Type B pancreatic cell (in vitro differentiated cells): Measurements from ENCODE around the gene IST1. TPM values are rescaled to one million over a fixed set of nuclear protein-coding genes. Genes with fewer than 3 reads are reported as not detected.

Source experiments
- DNase-seq: peaks from one replicate; pipeline ENCODE4 v3.0.0; 2021; ENCODE audit warnings: mixed read lengths; ENCODE audit not compliant: unreplicated experiment; ENCODE audit errors: extremely low spot score
- H3K27ac Mint-ChIP-seq: 2 replicates; pipeline ENCODE4 v1.8.0; 2021; ENCODE audit warnings: mild to moderate bottlenecking, mixed read lengths
- H3K27me3 Mint-ChIP-seq: 2 replicates; pipeline ENCODE4 v1.8.0; 2021; ENCODE audit warnings: mixed read lengths
- H3K36me3 Mint-ChIP-seq: 2 replicates; pipeline ENCODE4 v1.8.0; 2021; ENCODE audit warnings: mixed read lengths
- H3K4me1 Mint-ChIP-seq: one replicate; pipeline ENCODE4 v1.8.0; 2021; ENCODE audit warnings: mixed read lengths; ENCODE audit not compliant: unreplicated experiment
- H3K4me3 Mint-ChIP-seq: 2 replicates; pipeline ENCODE4 v1.8.0; 2021; ENCODE audit warnings: mild to moderate bottlenecking, mixed read lengths
- H3K9me3 Mint-ChIP-seq: 2 replicates; pipeline ENCODE4 v1.8.0; 2021; ENCODE audit warnings: mixed read lengths
- CTCF ChIP-seq: fragments of 200-600 bp; sonication (generic); conservative IDR thresholded peaks from 2 replicates; pipeline ENCODE4 v1.5.0; 2021; ENCODE audit warnings: antibody characterized with exemption, mild to moderate bottlenecking
- total RNA-seq: library from RNA; stranded (reverse); gene quantifications from 2 replicates; pipeline ENCODE4 v1.2.1, GENCODE V29; 2021; ENCODE audit warnings: low replicate concordance

Gene IST1
- total RNA-seq, 1 donor from 2014 or later: 233 TPM

DNA sequence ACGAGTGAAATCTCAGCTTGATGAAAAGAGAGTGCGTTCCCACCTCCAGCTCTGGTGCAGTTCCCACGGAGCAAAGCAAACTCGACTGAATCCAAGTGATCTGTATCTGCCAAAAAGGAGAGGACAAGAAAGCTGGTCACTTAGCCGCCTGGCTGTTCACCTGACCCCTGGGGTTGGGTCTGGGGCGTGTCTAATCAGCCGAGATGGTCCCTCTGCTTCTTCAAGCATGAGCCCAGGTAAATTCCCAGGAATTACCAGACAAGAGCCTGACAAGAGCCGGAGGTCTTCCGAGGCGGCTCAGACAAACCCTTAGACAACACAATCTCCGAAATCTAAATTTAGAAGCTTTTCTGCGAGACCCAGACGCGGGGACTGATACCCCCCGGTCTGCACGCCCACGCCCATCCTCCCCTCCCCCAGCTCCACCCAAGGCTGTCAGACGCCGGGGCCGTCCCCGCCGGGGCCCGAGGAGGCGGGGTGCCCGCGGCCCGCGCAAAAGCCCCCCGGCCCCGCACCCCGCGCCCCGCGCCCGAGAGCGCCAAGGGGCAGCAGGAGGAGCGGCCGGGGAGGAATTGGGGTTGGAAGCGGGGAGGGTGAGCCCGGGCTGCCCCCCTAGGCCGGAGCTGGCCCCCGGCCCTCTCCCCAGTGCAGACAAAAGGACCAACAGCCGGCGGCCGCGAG lies 12.0 kb upstream of the IST1 start:
- Mint-ChIP-seq H3K27ac (peak overlapping the region; percentile 81), H3K4me3 (peak overlapping the region; percentile 87), H3K27me3 (no peaks in the 10 kb centered on the region), H3K9me3 (no peaks in the 10 kb centered on the region), H3K4me1 (peaks cover 15% of the 10 kb centered on the region), H3K36me3 (peaks cover 7% of the 10 kb centered on the region)
- TF ChIP-seq CTCF: peak; percentile 73
- peak; percentile 70 for DNase-seq

GRCh38 chr16:71883849-71884638 lies 11.3 kb upstream of the IST1 start, which contains the start of gene ZNF821:
TSS of gene ZNF821 (minus strand) at chr16:71884182. CDS start at chr16:71879946, 4,236 bp downstream.
- H3K27ac Mint-ChIP-seq: peak within 1 kb of the TSS; percentile 94
- peaks cover 15% of the 10 kb centered on the region for H3K4me1 Mint-ChIP-seq
- peak; percentile 51 for TF ChIP-seq CTCF
- H3K36me3 Mint-ChIP-seq: peaks cover 4% of the 10 kb centered on the region
- no peaks in the 10 kb centered on the region for H3K27me3 Mint-ChIP-seq
- DNase-seq: peak; percentile 92
- H3K4me3 Mint-ChIP-seq: peak within 1 kb of the TSS; percentile 95
- H3K9me3 Mint-ChIP-seq: no peaks in the 10 kb centered on the region

GRCh38 chr16:71885261-71885650 lies 10.1 kb upstream of the IST1 start:
- no peaks in the 10 kb centered on the region for H3K27me3 Mint-ChIP-seq
- peak overlapping the region; percentile 74 for H3K27ac Mint-ChIP-seq
- peak overlapping the region; percentile 95 for H3K4me3 Mint-ChIP-seq
- no peak for DNase-seq
- no peaks in the 10 kb centered on the region for H3K36me3 Mint-ChIP-seq
- H3K9me3 Mint-ChIP-seq: no peaks in the 10 kb centered on the region
- no peak for TF ChIP-seq CTCF
- H3K4me1 Mint-ChIP-seq: peaks cover 15% of the 10 kb centered on the region

GRCh38 chr16:71889147-71889546 lies 6.2 kb upstream of the IST1 start:
- Mint-ChIP-seq H3K27ac (no peak overlapping the region), H3K4me1 (peaks cover 8% of the 10 kb centered on the region), H3K4me3 (no peak overlapping the region)

DNA sequence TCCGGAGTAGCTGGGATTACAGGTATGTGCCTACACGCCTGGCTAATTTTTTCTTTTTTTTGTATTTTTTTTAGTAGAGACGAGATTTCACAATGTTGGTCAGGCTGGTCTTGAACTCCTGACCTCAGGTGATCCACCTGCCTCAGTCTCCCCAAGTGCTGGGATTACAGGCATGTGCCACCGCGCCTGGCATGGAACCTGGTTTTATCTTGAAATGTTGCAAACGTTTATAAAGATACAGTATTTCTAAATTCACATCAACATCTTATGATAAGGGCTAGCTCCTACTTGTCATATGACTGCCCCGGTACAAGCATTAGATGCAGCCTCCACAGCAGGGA lies 1.5 kb upstream of the IST1 start:
- no peak for DNase-seq
- Mint-ChIP-seq H3K9me3 (no peaks in the 10 kb centered on the region), H3K36me3 (peaks cover 4% of the 10 kb centered on the region), H3K27ac (peak overlapping the region; percentile 99), H3K4me1 (peaks cover 11% of the 10 kb centered on the region), H3K27me3 (no peaks in the 10 kb centered on the region), H3K4me3 (peak overlapping the region; percentile 97)
- TF ChIP-seq CTCF: no peak

More at GRCh38 chr16:71889147-71889546, 6.2 kb upstream of the IST1 start:
- no peaks in the 10 kb centered on the region for H3K27me3 Mint-ChIP-seq
- TF ChIP-seq CTCF: no peak
- no peaks in the 10 kb centered on the region for H3K36me3 Mint-ChIP-seq
- no peaks in the 10 kb centered on the region for H3K9me3 Mint-ChIP-seq
- no peak for DNase-seq
